Measurements from ENCODE around the gene DAND5. TPM values are rescaled to one million over a fixed set of nuclear protein-coding genes. Genes with fewer than 3 reads are reported as not detected.

Gene DAND5
- total and polyA plus RNA-seq, 9 of the 15 experiments (the other 6 are each of a cell fraction or from before 2014, with no cell fraction given): 0.22 to 0.83 (median 0.60) TPM

GRCh38 chr19:12965017-12965811 lies 4.2 kb upstream of the DAND5 start (continued):
- TF ChIP-seq ZBTB43 (CRISPR knock-in tag; IDR thresholded peaks at IDR 0.05): no peak
- peak; percentile 22; the same call in 1 of the 2 replicates for TF ChIP-seq LEF1 (IDR thresholded peaks at IDR 0.05)
- no peak for TF ChIP-seq KLF13 (tag; IDR thresholded peaks at IDR 0.05; ENCODE audit: borderline replicate concordance, low read depth)
- TF ChIP-seq ZNF695 (CRISPR knock-in tag; IDR thresholded peaks at IDR 0.05): no peak
- TF ChIP-seq CEBPG (CRISPR knock-in tag; IDR thresholded peaks at IDR 0.05): no peak
- TF ChIP-seq CEBPG (tag; conservative IDR thresholded peaks at IDR 0.05 in 1 of 2, IDR thresholded peaks at IDR 0.05 in 1 of 2): no peak
- TF ChIP-seq IRF9 (tag; IDR thresholded peaks at IDR 0.05): no peak
- TF ChIP-seq RBM34 (IDR thresholded peaks at IDR 0.05; ENCODE audit: borderline replicate concordance, insufficient read depth, low read length): no peak
- no peak for TF ChIP-seq HNRNPUL1 (IDR thresholded peaks at IDR 0.05; ENCODE audit: low read length)
- no peak for TF ChIP-seq RBM15 (IDR thresholded peaks at IDR 0.05; ENCODE audit: insufficient read depth, low read length)
- peak; percentile 70 for TF ChIP-seq ARID1B (IDR thresholded peaks at IDR 0.05)
- TF ChIP-seq CAMTA2 (CRISPR knock-in tag; conservative IDR thresholded peaks at IDR 0.05): no peak
- no peak for TF ChIP-seq ZNF699 (CRISPR knock-in tag; IDR thresholded peaks at IDR 0.05; ENCODE audit: insufficient replicate concordance)
- no peak for TF ChIP-seq MAFK (IDR thresholded peaks at IDR 0.05; ENCODE audit: low read length)
- TF ChIP-seq ARNT (IDR thresholded peaks at IDR 0.05): peak in 1 of 2 experiments; percentile 39; a peak in 1 of 4 replicates
- TF ChIP-seq ESRRA (IDR thresholded peaks at IDR 0.05; ENCODE audit: borderline replicate concordance, low read depth): peak; percentile 75; the same call in 1 of the 2 replicates
- TF ChIP-seq NR2C1 (IDR thresholded peaks at IDR 0.05): no peak
- no peak for TF ChIP-seq NR2C1 (tag; IDR thresholded peaks at IDR 0.05)
- TF ChIP-seq ESRRB (CRISPR knock-in tag; IDR thresholded peaks at IDR 0.05; ENCODE audit: borderline replicate concordance): no peak
- no peak for TF ChIP-seq ARHGAP35 (IDR thresholded peaks at IDR 0.05; ENCODE audit: partially characterized antibody)
- peak; percentile 83 for TF ChIP-seq SMC3 (conservative IDR thresholded peaks at IDR 0.05; ENCODE audit: insufficient read depth, low read depth, low read length)

Measured in K562 (cell line).